ENCODE measurements around the gene PRODH2. TPM values are rescaled to one million over a fixed set of nuclear protein-coding genes. Genes with fewer than 3 reads are reported as not detected.

Gene PRODH2
- total RNA-seq, 4 donors from 2014 or later, result 0.13 TPM; not detected in 3

DNA sequence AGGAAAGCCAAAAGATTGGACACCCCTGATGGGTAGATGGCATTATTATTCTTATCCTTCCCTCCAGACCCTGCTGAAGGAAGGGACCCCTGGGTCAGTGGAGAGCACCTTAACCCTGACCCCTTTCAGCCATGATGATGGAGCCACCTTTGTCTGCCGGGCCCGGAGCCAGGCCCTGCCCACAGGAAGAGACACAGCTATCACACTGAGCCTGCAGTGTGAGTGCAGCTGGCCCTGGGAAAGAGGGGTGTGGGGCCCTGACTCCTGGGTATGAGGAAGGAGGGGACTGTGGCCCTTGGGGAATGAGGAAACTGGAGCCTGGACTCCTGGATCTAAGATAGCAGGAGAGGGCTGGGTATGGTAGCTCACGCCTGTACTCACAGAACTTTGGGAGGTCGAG is 46.8 kb upstream of the PRODH2 start:
- no peak overlapping the region for H3K4me3 ChIP-seq
- H3K27me3 ChIP-seq, result peaks cover 55 to 88% (median 77%) of the 10 kb centered on the region in 3 donors
- intact Hi-C loops (cut with DNase I; ENCODE audit: low total_unique reads) (no loop called here), in situ Hi-C loops (cut with MboI; ENCODE audit: low sequenced_read_pairs in 4 of 4) (no loop called here)
- DNase-seq (no peak), ATAC-seq (no peak)
- H3K36me3 ChIP-seq, result no peaks in the 10 kb centered on the region
- peaks cover 0 to 3% of the 10 kb centered on the region in 2 donors for H3K4me1 ChIP-seq
- H3K27ac ChIP-seq, result no peak overlapping the region
- H3K9me3 ChIP-seq, result no peaks in the 10 kb centered on the region
- TF ChIP-seq, protein P1, sequence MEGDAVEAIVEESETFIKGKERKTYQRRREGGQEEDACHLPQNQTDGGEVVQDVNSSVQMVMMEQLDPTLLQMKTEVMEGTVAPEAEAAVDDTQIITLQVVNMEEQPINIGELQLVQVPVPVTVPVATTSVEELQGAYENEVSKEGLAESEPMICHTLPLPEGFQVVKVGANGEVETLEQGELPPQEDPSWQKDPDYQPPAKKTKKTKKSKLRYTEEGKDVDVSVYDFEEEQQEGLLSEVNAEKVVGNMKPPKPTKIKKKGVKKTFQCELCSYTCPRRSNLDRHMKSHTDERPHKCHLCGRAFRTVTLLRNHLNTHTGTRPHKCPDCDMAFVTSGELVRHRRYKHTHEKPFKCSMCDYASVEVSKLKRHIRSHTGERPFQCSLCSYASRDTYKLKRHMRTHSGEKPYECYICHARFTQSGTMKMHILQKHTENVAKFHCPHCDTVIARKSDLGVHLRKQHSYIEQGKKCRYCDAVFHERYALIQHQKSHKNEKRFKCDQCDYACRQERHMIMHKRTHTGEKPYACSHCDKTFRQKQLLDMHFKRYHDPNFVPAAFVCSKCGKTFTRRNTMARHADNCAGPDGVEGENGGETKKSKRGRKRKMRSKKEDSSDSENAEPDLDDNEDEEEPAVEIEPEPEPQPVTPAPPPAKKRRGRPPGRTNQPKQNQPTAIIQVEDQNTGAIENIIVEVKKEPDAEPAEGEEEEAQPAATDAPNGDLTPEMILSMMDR (IDR thresholded peaks at IDR 0.05 in 4 of 5, conservative IDR thresholded peaks at IDR 0.05 in 1 of 5), result no peak
- TF ChIP-seq POLR2A (IDR thresholded peaks at IDR 0.05), result no peak

DNA sequence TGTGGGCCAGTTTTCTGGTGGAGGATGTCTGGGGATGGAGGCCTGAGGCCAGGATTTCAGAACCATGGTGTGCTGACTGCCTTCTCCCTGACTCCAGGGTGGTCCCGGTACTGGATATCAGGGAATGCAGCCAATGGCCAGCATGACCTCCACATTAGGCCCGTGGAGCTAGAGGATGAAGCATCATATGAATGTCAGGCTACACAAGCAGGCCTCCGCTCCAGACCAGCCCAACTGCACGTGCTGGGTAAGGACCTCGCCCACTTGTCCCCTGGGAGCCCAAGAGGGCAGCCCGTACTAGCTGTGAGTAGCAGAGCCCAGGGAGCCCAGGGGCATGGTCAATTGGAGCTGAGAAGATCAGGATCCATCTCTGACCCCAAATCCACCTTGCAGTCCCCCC is 45.7 kb upstream of the PRODH2 start:
- TF ChIP-seq POLR2A (IDR thresholded peaks at IDR 0.05), result no peak
- TF ChIP-seq, protein P1 (IDR thresholded peaks at IDR 0.05 in 4 of 5, conservative IDR thresholded peaks at IDR 0.05 in 1 of 5), result no peak
- in situ Hi-C loops (cut with MboI; ENCODE audit: low sequenced_read_pairs in 4 of 4) (no loop called here), intact Hi-C loops (cut with DNase I; ENCODE audit: low total_unique reads) (no loop called here)
- no peaks in the 10 kb centered on the region for H3K9me3 ChIP-seq
- H3K27ac ChIP-seq, result no peak overlapping the region
- no peaks in the 10 kb centered on the region for H3K36me3 ChIP-seq
- H3K27me3 ChIP-seq, result peaks cover 59 to 92% (median 77%) of the 10 kb centered on the region in 3 donors
- no peak for DNase-seq
- H3K4me1 ChIP-seq, result peaks cover 0 to 3% of the 10 kb centered on the region in 2 donors
- ATAC-seq, result no peak
- H3K4me3 ChIP-seq, result no peak overlapping the region

DNA sequence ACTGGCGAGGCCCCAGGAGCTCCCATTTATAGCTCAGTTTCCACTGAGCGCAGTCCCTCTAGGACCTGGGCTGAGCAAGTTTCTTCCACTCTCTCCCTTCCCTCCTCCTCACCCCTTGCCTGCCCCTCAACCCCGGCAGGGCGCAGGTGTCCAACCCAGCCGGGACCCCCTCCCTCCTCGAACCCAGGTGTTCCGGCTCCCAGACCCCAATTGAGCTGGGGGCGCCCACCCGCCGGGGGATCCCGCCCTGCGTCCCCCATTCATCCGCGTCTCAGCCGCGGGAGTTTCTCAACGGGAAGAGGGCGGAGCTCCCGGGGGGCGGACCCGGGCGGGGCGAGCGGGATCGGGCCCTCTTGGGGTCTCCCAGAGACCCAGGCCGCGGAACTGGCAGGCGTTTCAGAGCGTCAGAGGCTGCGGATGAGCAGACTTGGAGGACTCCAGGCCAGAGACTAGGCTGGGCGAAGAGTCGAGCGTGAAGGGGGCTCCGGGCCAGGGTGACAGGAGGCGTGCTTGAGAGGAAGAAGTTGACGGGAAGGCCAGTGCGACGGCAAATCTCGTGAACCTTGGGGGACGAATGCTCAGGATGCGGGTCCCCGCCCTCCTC is 44.0 kb upstream of the PRODH2 start, which contains the start of gene KIRREL2:
TSS of gene KIRREL2 (plus strand) at position 366 of the 604 bp plus-strand sequence. CDS start at position 575, 209 bp downstream.
- TF ChIP-seq, protein P1 (IDR thresholded peaks at IDR 0.05 in 4 of 5, conservative IDR thresholded peaks at IDR 0.05 in 1 of 5), result no peak
- peaks cover 0 to 3% of the 10 kb centered on the region in 2 donors for H3K4me1 ChIP-seq
- DNase-seq (no peak), ATAC-seq (no peak)
- in situ Hi-C loops (cut with MboI; ENCODE audit: low sequenced_read_pairs in 4 of 4), result no loop called here
- H3K27me3 ChIP-seq, result peaks cover 61 to 81% (median 64%) of the 10 kb centered on the region in 3 donors
- peak within 1 kb of the TSS; percentile 28 to 54 (median 47) for H3K4me3 ChIP-seq
- no peaks in the 10 kb centered on the region for H3K9me3 ChIP-seq
- H3K27ac ChIP-seq, result no peak within 1 kb of the TSS
- H3K36me3 ChIP-seq, result no peaks in the 10 kb centered on the region
- intact Hi-C loops (cut with DNase I; ENCODE audit: low total_unique reads), result no loop called here

DNA sequence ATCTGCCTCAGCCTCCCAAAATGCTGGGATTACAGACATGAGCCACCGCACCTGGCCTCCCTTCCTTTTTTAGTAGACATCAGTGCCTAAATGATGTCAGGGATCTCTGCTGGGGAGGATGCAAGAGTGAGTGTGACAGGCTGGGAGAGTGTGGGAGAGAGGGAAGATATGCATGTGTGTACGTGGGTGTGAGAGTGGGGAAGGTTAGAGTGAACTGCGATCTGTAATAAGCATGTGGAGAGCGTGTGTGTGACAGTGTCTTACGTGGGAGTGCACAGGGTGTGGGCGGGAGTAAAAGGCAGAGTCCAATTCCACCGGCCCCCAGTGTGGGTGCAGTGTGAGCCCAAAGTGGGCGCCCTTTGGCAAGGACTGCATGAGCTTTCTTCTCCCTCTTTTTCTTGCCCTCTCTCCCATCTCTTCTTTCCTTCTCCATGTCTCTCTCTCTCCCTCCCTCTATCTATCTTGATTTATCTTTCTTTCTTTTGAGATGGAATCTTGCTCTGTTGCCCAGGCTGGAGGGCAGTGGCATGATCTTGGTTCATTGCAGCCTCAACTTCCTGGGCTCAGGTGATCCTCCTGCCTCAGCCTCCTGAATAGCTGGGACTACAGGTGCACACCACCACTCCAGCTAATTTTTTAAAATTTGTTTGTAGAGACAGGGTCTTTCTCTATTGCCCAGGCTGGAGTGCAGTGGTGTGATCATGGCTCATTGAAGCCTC is 40.6 kb upstream of the PRODH2 start:
- peaks cover 0 to 3% of the 10 kb centered on the region in 2 donors for H3K4me1 ChIP-seq
- intact Hi-C loops (cut with DNase I; ENCODE audit: low total_unique reads) (no loop called here), in situ Hi-C loops (cut with MboI; ENCODE audit: low sequenced_read_pairs in 4 of 4) (no loop called here)
- no peaks in the 10 kb centered on the region for H3K9me3 ChIP-seq
- H3K27me3 ChIP-seq, result peaks cover 58 to 71% (median 70%) of the 10 kb centered on the region in 3 donors
- H3K36me3 ChIP-seq, result no peaks in the 10 kb centered on the region
- no peak for ATAC-seq
- H3K27ac ChIP-seq, result no peak overlapping the region
- H3K4me3 ChIP-seq, result no peak overlapping the region
- TF ChIP-seq, protein P1 (IDR thresholded peaks at IDR 0.05 in 4 of 5, conservative IDR thresholded peaks at IDR 0.05 in 1 of 5), result no peak
- no peak for TF ChIP-seq POLR2A (IDR thresholded peaks at IDR 0.05)
- no peak for DNase-seq
